SJCRH30 (cell line): Measurements from ENCODE around the gene NCBP2L. TPM values are rescaled to one million over a fixed set of nuclear protein-coding genes. Genes with fewer than 3 reads are reported as not detected.
A peak's percentile ranks its signal among the peaks of the same experiment; 100 is the strongest.

Source experiments
- DNase-seq, 2 experiments: peaks; one replicate each; pipeline ENCODE4 v3.0.0-alpha.2; 2015 to 2020
- H3K27ac ChIP-seq: fragments of 250-450 bp; sonication (Bioruptor Pico); 2 replicates; pipeline ENCODE4 v1.5.1; 2020; ENCODE audit warnings: mild to moderate bottlenecking, moderate library complexity
- H3K27me3 ChIP-seq: fragments of 250-450 bp; sonication (Bioruptor Pico); 2 replicates; pipeline ENCODE4 v1.5.1; 2020; ENCODE audit warnings: mild to moderate bottlenecking, moderate library complexity
- H3K36me3 ChIP-seq: fragments of 250-450 bp; sonication (Bioruptor Pico); 2 replicates; pipeline ENCODE4 v1.5.1; 2020; ENCODE audit warnings: mild to moderate bottlenecking, moderate library complexity
- H3K4me1 ChIP-seq: fragments of 250-450 bp; sonication (Bioruptor Pico); 2 replicates; pipeline ENCODE4 v1.5.1; 2020; ENCODE audit warnings: mild to moderate bottlenecking, moderate library complexity
- H3K4me3 ChIP-seq: fragments of 250-450 bp; sonication (Bioruptor Pico); 2 replicates; pipeline ENCODE4 v1.5.1; 2020; ENCODE audit warnings: mild to moderate bottlenecking, moderate library complexity
- H3K9me3 ChIP-seq: fragments of 250-450 bp; sonication (Bioruptor Pico); replicated peaks from 2 replicates; pipeline ENCODE4 v1.5.1; 2020; ENCODE audit warnings: mild to moderate bottlenecking, moderate library complexity
- total RNA-seq: library from RNA; depleted of rRNA; stranded (reverse); fragments of >200 nt; shearing (Covaris generic); gene quantifications from 2 replicates; pipeline ENCODE4 v1.2.3, GENCODE V29; 2014

The NCBP2L gene
- total RNA-seq, 1 experiment from 2014 or later = not detected

DNA sequence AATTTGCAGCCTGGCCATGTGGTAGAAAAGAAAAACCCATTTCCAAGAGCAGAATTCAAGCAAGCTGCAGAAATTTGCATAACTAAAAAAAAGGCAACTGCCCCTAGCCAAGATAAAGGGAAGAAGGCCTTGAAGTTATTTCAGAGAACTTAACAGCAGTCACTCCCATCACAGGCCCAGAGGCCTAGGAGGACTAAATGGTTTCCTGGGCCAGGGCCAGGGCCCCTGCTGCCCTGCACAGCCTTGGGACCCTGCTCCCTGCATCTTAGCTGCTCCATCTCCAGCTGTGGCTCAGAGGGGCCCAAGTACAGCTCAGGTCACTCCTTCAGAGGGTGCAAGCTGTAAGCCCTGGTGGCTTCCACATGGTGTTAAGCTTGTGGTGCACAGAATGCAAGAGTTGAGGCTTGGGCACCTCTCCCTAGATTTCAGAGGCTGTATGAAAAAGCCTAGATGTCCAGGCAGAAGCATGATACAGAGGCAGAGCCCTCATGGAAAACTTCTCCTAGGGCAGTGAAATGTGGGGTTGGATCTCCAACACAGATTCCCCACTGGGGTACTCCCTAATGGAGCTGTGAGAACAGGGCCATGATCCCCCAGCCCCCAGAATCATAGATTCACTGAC, 41.5 kb downstream of the NCBP2L start:
- H3K9me3 ChIP-seq = no peaks in the 10 kb centered on the region
- H3K4me1 ChIP-seq = no peaks in the 10 kb centered on the region
- H3K4me3 ChIP-seq = no peak overlapping the region
- H3K27ac ChIP-seq = no peak overlapping the region
- DNase-seq = no peak
- H3K27me3 ChIP-seq = no peaks in the 10 kb centered on the region
- no peaks in the 10 kb centered on the region for H3K36me3 ChIP-seq

DNA sequence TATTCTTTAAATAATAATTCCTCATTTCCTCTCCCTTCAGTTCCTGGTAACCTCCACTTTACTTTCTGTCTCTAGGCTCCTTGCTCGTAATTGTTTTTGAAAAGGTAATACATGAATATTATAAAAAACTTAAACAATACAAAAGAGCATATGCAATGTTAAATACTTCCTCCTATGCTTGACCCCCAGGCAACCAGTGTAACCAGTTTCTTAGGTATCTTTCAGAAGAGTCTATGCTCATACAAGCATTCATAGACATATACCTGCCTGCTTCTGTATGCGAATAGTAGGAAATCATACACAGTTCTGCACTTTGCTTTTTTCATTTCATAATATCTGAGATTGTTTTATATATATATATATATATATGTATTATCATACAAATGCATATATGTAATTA, 45.5 kb downstream of the NCBP2L start:
- Histone ChIP-seq H3K36me3 (no peaks in the 10 kb centered on the region), H3K4me3 (no peak overlapping the region), H3K27ac (no peak overlapping the region), H3K4me1 (no peaks in the 10 kb centered on the region), H3K9me3 (no peaks in the 10 kb centered on the region), H3K27me3 (no peaks in the 10 kb centered on the region)
- no peak for DNase-seq

DNA sequence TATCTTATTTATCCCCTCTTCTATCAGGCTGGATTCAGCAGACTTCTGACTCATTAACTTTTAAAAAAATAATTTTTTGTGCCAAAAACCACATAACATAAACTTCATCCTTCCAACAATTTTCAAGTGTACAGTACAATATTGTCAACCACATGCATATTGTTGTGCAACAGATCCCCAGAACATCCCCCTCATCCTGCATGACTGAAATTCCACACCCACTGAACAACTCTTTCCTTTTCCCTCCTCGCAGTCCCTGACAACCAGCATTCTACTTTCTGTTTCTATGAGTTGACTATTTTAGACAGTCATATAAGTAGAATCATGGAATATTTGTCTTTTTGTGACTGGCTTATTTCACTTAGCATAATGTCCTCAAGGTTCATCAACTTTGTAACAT, 45.9 kb downstream of the NCBP2L start:
- Histone ChIP-seq H3K36me3 (no peaks in the 10 kb centered on the region), H3K27me3 (no peaks in the 10 kb centered on the region), H3K4me1 (no peaks in the 10 kb centered on the region), H3K27ac (no peak overlapping the region), H3K9me3 (no peaks in the 10 kb centered on the region), H3K4me3 (no peak overlapping the region)
- DNase-seq = no peak

DNA sequence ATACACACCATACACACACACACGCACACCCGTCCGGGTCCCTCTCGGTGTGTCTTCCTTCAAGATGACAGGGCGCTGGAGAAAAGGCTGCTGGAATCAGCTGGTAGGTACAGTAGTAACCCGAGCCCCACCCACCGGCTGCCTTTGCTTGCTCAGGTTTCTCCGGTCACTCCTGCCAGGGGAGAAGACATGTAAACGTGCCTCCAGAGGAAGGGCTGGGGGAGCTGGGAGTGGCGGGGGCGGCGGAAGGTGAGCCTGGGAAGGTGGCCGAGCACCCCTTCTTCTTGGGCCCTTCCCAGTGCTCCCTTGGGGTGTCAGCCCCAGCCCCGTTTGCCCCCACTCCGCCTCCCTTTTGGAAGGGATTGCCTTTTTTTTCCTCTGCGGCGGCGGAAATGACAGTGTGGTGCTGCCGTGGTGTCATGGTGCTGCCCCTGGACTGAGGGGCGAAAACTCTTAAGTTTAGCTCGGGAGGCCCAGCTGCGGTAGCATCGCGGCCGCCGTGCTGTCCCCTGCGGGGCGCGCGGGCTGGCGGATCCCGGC, 48.2 kb downstream of the NCBP2L start, which contains the start of gene MID2:
Gene MID2 (plus strand): TSS at position 169 of the 540 bp plus-strand sequence. CDS start 561 bp downstream, outside the sequence.
- peak; percentile 25 to 42 for DNase-seq

DNA sequence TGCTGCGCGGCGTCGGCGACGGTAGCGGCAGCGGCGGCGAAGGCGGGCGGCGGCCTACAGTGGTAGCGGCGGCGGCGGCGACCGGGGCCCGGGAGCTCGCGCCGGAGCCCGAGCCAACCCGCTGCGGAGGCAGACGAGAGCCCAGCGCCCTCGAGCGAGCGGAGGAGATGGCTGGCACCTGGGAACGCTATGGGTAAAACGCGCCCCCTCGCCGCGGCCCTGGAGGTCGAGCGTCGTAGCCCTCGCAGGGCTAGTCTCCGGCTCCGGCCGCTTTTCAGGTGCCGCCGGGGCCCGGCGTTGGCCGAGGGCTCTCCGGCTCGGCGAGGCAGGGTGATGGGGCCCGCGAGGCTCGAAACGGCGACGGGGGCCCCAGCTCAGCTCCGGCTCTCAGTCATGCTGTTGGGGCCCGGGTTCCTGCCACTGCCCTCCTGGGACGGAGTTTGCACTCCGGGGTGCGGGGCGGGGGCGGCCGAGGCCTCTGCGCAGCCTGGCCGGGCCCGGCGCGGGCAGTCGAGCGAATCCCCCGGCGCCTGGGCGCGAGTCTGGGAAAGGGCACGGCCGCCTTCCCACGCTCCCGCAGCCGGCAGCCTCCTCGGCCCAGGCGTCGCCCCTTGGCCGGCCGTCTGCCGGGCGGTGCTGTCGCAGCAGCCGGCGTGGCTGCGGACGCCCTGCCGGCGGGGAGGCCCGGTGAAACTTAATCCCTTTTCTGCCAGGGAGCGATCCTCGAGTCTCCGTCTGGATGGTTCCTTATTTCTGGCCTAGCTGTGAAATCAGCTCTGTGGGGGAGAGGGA, 48.9 kb downstream of the NCBP2L start:
- Histone ChIP-seq H3K27me3 (no peaks in the 10 kb centered on the region), H3K4me1 (no peaks in the 10 kb centered on the region), H3K4me3 (peak overlapping the region; percentile 59)

More for the DNA sequence above, 48.2 kb downstream of the NCBP2L start, which contains the start of gene MID2:
- no peaks in the 10 kb centered on the region for H3K9me3 ChIP-seq
- H3K4me1 ChIP-seq = no peaks in the 10 kb centered on the region
- no peaks in the 10 kb centered on the region for H3K36me3 ChIP-seq
- H3K4me3 ChIP-seq = peak within 1 kb of the TSS; percentile 59
- no peaks in the 10 kb centered on the region for H3K27me3 ChIP-seq
- H3K27ac ChIP-seq = no peak within 1 kb of the TSS

DNA sequence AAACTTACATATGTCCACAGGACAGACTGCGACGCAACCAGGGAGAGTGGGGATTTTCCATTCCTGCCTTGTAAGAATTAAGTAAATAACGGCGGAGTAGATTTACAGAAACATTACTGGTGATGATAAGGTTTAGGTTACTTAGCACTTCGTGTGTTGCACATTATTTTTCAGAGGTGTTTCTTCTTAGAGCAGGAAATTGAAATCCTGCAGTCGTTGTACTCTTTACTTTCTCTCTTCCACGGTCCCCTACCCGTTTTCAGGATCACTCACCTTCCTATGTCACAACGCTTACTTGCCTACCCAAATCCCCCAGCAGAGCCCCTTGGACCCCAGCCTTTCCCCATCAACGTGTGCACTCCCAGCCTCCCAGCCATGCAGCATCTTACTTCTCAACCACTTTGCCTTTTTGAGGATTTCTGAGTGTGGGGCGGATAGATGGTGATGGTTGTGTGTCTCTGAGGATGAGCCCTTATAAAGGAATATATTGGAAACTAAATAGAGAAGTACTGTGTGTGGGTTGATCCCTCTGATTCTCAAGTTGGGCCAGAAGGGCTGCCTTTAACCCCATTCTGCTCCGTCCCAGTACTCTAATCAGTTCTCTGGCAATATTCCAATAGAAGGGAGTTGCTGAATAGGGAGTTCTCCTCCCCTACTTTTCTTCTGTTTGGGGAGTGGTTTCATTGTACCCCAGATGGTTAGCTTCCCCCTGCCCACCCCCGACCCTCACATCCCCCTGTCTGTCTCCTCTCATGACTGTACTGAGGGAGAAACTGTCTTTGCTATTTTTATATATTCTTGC, 49.7 kb downstream of the NCBP2L start:
- H3K9me3 ChIP-seq = no peaks in the 10 kb centered on the region
- H3K4me1 ChIP-seq = no peaks in the 10 kb centered on the region
- peak overlapping the region; percentile 59 for H3K4me3 ChIP-seq
- H3K27me3 ChIP-seq = no peaks in the 10 kb centered on the region
- no peak overlapping the region for H3K27ac ChIP-seq
- DNase-seq = peak in 1 of 2 experiments; percentile 1
- no peaks in the 10 kb centered on the region for H3K36me3 ChIP-seq

More for the DNA sequence above, 48.9 kb downstream of the NCBP2L start:
- Histone ChIP-seq H3K36me3 (no peaks in the 10 kb centered on the region), H3K27ac (no peak overlapping the region), H3K9me3 (no peaks in the 10 kb centered on the region)
- peak; percentile 21 to 35 for DNase-seq

DNA sequence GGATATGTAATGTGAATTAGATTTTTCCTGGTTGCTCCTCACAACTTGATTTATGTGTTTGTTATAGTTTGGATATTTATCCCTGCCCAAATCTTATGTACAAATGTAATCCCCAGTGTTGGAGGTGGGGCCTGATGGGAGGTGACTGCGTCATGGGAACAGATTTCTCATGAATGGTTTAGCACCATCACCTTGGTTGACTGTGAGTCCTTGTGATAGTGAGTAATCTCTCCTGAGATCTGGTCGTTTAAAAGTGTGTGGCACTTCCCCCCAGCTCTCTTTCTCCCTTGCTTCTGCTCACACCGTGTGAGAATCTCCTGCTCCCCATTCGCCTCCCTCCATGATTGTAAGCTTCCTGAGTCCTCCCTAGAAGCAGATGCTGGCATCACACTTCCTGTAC, 50.3 kb downstream of the NCBP2L start:
- DNase-seq = no peak
- Histone ChIP-seq H3K27me3 (no peaks in the 10 kb centered on the region), H3K4me1 (no peaks in the 10 kb centered on the region), H3K4me3 (no peak overlapping the region), H3K9me3 (no peaks in the 10 kb centered on the region), H3K27ac (no peak overlapping the region), H3K36me3 (no peaks in the 10 kb centered on the region)

DNA sequence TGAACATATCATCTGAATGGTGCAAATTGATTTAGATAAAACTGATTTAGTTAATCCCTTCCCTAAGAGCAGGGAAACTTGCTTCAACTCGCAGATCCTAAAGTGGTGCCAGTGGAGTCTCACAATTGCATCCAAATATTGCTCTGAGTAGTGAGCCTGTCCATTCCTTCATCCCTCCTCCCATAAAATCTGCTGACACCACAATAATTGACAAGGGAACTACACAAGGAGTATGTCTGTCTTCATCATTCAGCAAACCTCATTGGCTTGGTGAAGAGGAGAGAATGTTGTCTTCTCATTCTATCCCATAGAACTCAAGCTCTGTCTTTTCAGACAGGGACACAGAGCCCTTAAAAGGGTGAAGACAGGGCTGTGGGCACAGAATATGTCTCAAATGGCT, 52.3 kb downstream of the NCBP2L start:
- Histone ChIP-seq H3K9me3 (no peaks in the 10 kb centered on the region), H3K27me3 (no peaks in the 10 kb centered on the region), H3K27ac (no peak overlapping the region), H3K4me3 (no peak overlapping the region), H3K4me1 (no peaks in the 10 kb centered on the region), H3K36me3 (no peaks in the 10 kb centered on the region)
- no peak for DNase-seq

DNA sequence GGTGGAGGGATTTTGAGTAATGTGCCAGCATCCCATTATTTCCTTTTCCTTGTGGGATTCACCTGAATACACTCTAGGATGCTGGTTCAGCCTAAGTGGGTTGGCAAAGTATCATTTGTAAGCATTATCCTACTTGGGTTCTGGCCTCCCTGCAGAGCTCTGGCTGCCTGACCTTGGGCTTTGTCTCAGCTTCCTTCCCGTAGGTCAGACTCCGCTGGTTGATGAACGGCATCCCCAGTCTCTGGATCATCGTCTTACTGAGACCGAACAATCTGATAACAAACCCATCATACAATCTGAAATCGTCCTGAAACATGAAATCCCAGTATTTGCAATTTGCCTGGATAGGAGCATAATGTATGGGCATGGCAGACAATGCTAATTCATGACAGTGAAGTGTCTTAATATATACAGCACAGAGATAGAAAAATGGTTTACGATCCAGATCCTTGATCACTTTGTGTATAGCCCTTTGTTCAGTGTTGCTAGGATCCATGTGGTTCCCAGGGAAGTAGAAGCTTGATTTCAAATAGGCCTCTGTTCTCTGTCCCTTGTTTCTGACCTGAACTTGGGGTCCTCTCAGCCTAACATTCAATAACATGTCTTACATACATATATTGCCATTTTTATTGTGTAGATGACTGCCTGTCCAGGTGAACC, 53.7 kb downstream of the NCBP2L start:
- no peak for DNase-seq
- H3K4me1 ChIP-seq = no peaks in the 10 kb centered on the region

DNA sequence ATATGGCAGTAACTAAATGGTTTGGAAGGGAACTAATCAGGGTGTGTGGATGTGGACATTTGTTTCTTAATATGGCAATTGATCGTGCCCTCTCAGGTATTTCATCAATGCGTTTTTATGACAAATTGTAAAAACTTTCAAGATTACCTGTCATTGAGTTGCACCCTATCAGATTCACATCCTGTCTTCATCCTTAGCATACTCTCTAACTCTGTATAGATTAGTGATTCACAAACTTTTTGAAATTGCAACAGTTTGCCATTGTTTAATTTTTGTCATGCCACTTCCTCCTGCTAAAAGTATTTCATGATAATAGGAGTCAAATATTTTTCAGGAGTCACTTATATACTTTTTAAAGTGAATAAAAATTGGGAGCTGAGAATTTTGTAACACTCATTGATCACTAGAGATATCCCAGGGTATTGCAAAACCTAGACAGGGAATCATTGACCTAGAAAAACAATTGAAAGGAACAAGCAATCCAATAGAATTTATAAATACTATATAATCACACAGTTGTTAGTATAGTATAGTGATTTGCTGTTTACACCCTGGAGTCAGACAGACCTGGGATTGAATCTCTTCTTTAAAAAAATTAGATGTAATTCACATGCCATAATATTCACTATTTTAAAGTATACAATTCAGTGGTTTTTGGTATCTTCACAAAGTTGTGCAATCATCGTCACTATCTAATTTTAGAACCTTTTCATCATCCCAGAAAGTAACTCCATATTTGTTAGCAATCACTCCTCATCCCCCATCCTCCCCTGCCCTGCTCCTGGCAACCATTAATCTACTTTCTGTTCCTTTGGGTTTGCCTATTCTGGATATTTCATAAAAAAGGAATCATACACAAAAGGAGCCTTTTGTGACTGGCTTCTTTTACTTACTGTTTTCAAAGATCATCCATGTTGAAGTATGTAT, 57.0 kb downstream of the NCBP2L start:
- H3K27me3 ChIP-seq = no peaks in the 10 kb centered on the region
- no peaks in the 10 kb centered on the region for H3K4me1 ChIP-seq
- no peak overlapping the region for H3K27ac ChIP-seq
- H3K36me3 ChIP-seq = no peaks in the 10 kb centered on the region
- DNase-seq = no peak
- H3K4me3 ChIP-seq = no peak overlapping the region
- no peaks in the 10 kb centered on the region for H3K9me3 ChIP-seq

More for the DNA sequence above, 53.7 kb downstream of the NCBP2L start:
- Histone ChIP-seq H3K4me3 (no peak overlapping the region), H3K36me3 (no peaks in the 10 kb centered on the region), H3K27me3 (no peaks in the 10 kb centered on the region), H3K27ac (no peak overlapping the region), H3K9me3 (no peaks in the 10 kb centered on the region)

DNA sequence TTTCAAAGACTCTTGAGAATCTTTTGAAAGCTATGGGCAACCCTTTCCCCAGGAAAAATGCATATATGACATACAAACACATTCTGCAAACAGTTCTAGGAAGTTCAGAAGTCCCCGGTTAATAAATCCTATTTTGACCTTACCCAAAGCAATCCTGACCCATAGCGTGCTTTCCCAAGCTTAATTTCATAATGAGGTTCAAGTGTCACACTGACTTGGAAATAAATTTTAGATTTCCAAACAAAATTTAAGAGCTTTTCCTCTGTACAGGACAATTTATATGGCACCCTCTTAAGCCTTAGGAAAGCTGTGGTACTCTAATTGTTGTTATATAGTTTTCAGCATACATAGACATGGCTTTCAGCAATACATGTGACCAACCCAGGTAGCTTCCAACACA, 59.4 kb downstream of the NCBP2L start:
- H3K36me3 ChIP-seq = no peaks in the 10 kb centered on the region
- no peak for DNase-seq
- no peaks in the 10 kb centered on the region for H3K9me3 ChIP-seq
- no peak overlapping the region for H3K27ac ChIP-seq
- no peak overlapping the region for H3K4me3 ChIP-seq
- H3K4me1 ChIP-seq = no peaks in the 10 kb centered on the region
- no peaks in the 10 kb centered on the region for H3K27me3 ChIP-seq

DNA sequence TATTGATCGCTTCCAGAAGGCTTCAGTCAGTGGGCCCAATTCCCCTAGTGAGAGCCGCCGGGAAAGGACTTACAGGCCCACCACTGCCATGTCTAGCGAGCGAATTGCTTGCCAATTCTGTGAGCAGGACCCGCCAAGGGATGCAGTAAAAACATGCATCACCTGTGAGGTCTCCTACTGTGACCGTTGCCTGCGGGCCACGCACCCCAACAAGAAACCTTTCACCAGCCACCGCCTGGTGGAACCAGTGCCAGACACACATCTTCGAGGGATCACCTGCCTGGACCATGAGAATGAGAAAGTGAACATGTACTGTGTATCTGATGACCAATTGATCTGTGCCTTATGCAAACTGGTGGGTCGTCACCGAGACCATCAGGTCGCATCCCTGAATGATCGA, 63.4 kb downstream of the NCBP2L start:
- Histone ChIP-seq H3K27me3 (no peaks in the 10 kb centered on the region), H3K36me3 (no peaks in the 10 kb centered on the region), H3K4me3 (no peak overlapping the region), H3K9me3 (no peaks in the 10 kb centered on the region), H3K27ac (no peak overlapping the region), H3K4me1 (no peaks in the 10 kb centered on the region)
- DNase-seq = no peak

DNA sequence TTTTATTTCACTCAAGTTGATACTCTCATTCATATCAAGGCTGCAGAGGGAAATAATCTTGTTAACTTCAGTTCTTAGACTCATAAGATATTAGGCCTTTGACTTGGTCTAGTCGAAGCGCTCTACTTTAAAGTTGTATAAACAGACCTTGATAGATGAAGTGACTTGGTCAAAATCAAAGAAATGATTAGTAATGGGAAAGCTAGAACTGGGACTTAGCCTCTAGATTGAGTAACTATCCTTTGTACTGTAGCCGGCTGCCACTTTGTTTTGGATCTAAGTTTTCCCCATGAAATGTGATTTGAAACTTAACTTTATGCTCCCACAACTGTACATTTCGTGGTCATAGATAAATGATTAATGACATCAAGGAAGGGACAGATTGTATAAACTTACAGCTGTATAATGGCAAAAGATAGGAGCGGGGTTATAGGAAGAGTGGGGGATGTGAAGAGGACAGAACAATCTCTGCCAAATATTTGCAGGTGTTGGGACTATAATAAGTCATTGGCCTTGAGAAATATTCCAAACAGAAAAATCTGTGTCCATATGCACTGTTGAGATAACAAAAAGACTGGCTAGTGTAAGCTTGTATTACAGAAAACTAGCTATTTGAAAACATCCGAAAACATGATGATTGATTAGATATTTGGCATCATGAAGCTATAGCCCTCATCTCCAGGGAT, 65.3 kb downstream of the NCBP2L start:
- no peaks in the 10 kb centered on the region for H3K36me3 ChIP-seq
- no peaks in the 10 kb centered on the region for H3K9me3 ChIP-seq
- no peaks in the 10 kb centered on the region for H3K27me3 ChIP-seq
- no peaks in the 10 kb centered on the region for H3K4me1 ChIP-seq
- no peak for DNase-seq
- no peak overlapping the region for H3K27ac ChIP-seq
- H3K4me3 ChIP-seq = no peak overlapping the region
